T follicular helper cell (primary cell): ENCODE measurements around the gene RUNX3.

Experiments
- DNase-seq: peaks from one replicate; pipeline ENCODE4 v3.0.0-alpha.2; 2020; ENCODE audit warnings: low read depth

RUNX3 gene

GRCh38 chr1:24963099-24963872, 33.2 kb upstream of the RUNX3 start:
- no peak for DNase-seq

- DNase-seq: no peak
These were observed 32.1 kb upstream of the RUNX3 start for GRCh38 chr1:24961961-24962861.

DNA sequence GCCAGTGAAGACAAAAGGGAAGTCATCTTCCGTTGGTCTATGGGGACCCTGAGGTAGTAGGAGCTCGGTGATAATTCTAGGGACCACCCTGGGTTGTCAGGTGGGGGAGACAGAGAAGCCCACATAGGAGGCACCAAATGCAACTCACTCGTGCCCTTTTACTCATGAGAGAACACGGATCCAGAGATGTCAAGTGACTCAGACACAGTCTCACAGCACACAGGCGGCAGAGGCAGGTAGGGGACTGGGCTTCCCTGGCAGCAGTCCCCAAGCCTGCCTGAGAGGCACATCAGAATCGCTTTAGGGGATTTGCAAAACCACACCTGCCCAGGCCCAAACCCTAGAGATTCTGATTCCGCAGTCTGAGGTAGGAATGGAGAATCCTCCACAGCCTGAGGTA, 31.3 kb upstream of the RUNX3 start:
- no peak for DNase-seq

DNA sequence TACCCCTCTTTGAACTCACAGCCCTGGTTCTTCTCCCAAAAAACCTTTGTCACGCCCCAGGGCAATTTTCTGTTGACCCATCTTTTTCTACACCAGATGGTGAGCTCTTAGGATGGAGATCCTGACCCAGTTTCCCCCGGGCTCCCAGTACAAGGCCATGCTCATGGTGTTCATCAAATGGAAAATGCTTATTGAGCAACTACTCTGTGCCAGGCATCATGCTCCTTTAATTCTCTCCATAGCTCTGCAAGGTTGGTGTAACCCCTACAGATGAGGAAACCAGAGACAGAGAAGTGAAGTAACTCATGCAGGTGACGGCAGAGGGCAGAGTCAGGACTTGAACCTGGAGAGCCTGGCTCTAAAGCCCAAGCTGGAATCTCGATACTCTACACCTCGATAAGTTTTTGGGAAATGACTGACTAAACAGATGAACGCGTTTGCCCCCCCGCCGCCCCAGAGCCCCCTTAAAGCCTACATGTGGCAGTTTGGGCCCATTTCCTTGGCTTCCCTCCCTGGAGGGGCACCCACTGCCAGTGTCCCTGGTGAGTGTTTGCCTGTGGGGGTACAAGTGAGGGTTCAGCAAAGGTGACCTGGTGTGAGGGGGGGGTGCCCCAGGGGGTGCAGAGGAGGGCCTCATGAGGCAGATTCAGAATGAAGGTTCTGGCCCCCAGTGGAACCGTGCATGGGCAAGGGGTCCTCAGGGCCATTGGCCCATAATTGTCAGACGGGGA, 30.2 kb upstream of the RUNX3 start:
- no peak for DNase-seq

- no peak for DNase-seq
These were observed 29.5 kb upstream of the RUNX3 start for GRCh38 chr1:24959623-24959975.

DNA sequence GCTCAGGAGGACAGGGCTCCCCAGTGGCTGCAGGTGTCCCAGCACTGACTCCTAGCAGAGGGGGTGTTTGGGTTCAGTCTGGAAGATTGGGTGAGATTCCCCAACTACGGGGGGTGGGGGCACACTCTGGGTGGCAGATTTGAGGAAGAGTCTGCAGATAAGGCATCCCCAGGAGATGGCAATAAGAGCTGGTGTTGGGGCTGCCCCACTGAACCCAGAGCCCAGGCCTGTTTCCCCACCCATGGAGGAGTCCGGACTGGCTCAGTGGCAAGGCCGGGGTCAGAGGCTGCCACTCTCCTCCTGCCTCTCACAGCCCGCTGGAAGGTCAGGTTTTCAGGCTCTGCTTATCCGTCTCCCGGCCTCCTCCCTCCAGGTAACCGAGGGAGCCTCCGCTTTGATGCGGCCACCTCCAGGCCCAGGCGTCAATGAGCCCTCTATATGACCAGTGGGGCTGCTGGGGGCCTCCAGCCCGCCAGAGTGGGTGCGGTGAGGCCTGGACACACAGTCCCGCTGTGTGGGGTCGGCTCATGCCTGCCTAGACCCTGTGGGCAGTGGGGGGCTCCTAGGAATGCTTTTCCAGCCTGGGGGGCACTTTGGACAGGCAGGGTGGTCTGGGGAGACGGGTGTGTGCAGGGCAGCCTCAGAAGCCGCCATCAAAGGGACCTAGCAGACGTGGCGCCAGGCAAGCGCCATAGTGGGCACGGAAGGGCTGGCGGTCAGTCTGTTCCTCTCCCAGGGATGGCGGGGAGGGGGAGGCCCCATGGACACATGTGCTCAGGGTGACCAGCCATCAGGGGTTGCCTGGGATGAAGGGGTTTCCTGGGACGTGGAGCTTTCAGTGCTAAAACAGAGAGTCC, 28.9 kb upstream of the RUNX3 start:
- DNase-seq: no peak

DNA sequence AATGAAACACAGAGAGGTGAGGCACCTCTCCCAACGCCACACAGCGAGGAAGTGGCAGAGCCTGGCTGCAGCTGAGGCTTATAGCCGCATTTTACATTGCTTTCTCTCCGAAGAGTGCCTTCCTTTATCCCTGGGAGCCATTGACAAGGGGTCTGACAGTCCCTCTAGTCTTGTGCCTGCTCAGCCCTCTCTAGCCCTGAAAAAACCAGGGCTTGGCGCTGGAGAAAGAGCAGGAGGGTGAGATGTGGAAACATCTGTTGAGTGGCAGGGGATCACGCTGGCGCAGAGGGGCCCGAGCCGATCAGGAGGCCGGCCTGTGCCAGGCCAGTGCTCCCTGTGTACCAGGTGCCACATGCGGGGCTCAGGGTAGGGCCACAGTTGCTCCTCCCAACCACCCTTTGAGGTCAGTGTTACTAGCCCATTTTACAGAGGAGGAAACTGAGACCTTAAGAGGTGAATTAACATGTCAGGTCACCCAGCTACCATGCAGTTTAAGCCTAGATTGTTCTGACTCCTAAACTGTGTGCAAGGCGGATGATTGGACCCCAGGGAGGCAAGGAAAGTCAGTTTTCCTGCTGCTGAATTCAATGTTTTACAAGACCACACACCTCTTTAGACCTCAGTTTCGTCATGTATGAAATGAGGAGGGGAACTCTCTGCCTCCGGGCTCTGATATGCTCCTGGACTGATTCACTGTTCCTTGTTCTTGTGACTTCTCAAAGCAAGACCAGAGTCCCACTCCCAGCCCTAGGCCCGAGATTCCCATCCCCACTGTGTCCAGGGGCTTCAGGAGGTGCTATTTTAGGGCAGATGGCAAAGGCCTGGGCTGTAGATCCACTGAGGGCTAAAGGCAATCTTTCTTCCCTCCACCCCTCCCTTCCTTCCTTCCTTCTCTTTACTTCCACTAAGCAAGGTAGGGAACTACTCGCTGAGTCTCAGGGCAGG, 28.0 kb upstream of the RUNX3 start:
- DNase-seq: no peak

DNA sequence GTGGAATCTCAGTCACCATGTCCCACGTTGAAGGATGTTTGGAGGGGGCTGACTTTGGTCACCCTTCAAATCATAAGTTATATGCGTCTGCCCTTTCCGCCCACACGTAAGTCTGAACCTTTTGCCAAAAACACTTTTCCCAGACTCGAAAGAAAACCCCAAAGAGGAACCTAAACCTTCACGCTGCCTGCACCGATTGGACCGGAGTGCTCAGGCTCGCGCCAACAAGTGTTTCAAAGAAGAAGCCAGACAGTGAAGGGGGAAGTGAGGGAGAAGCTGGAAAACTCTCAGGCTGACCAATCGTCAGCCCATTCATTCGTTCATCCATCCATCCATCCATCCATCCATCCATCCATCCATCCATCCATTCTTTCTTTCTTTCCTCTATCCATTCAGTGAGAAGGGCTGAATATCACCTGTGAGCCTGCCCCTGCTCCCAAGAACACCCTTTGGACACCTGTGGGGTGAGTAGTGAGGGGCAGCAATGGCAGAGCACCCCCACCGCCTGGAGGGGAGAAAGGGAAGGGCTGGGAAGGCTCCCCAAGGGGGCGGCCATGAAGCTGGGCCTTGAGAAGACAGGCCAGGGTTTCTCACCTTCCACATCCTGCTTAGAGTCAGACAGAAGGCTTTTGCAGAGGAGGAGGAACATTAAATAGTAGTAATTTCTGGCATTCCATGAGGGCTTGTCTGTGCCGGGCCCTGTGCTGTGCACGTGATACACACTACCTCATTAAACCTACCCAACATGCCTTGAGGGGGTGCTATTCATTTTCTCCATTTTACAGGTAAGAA, 27.1 kb upstream of the RUNX3 start:
- DNase-seq: no peak

DNA sequence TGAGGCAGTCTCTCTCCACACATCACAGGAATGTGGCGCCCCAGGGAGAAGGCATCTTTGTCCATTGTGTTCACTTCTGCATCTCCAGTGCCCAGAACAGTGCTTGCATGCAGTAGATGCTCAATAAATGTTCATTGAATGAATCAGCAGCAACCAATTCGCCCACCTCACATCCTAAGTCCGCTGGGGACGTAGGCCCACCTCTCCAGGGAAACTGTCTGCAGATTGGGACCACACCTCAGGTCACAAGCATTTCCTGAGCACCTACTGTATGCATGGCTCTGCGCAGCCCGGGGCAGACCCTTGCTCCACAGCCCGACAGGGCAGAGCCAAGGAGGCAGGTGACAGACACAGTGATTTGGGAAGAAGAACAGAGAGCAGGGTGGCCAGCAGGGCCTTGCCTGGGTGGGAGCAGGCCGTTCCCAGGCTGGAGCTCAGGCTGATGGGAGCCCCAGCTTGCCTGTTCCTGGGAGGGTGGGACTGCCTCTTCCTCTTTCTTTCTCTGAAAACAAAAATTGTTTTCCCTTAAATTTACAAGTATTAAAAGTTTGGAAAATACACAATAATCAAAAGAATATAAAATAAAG, 25.8 kb upstream of the RUNX3 start:
- no peak for DNase-seq

DNA sequence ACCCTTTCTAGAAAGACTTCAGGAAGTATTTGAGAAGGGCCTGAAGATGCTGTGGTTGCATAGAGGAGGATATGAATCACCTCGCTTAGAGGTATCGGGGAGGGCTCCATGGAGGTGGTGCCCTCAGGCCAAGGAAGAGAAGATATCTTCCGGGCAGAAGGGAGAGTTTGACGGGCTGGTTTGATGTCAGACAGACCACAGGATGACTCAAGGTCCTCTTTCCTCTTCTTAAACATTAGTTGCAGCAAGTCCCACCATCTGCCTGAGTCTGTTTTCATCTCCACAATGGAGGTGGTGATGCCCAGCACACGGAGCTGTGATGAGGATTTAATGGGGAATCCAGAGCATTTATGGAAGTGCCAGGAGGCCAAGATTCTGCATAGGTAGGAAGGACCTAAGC, 25.1 kb upstream of the RUNX3 start:
- no peak for DNase-seq

GRCh38 chr1:24954631-24955030, 24.6 kb upstream of the RUNX3 start:
- no peak for DNase-seq

DNA sequence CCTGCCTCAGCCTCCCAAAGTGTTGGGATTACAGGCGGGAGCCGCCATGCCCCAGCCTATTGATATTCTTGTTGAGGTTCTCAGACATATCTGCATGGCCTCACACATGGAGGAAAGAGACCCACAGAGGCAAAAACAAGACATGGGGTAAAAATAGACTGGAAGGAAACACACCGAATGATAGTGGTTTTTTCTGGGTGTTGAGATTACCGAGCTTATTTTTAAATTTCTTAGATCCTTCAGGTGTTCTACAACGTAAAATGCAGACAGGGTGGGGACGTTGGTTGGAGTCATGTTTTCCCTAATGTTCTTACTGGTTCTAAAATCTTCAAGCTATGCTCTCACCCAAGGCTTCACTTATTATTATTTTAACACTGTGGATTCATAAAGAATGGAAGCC, 23.9 kb upstream of the RUNX3 start:
- no peak for DNase-seq

GRCh38 chr1:24952413-24952841, 22.4 kb upstream of the RUNX3 start:
- DNase-seq: no peak

GRCh38 chr1:24951810-24952412, 21.8 kb upstream of the RUNX3 start:
- DNase-seq: no peak

GRCh38 chr1:24951337-24951736, 21.3 kb upstream of the RUNX3 start:
- no peak for DNase-seq

- DNase-seq: no peak
These were observed 19.3 kb upstream of the RUNX3 start for GRCh38 chr1:24949331-24949881.

- no peak for DNase-seq
These were observed 18.2 kb upstream of the RUNX3 start for GRCh38 chr1:24948079-24948827.
